ENCODE measurements around the gene CELA3A. TPM values are rescaled to one million over a fixed set of nuclear protein-coding genes. Genes with fewer than 3 reads are reported as not detected.
A peak's percentile ranks its signal among the peaks of the same experiment; 100 is the strongest.

Gene CELA3A
- total and polyA plus RNA-seq, 2 of the 8 experiments (the other 6 are each of a cell fraction or from before 2014, with no cell fraction given) = not detected

- POLR2A ChIA-PET (ENCODE audit: partially characterized antibody) = no interaction called here
- 53% methylated on average over 3 of the region's 3 CpGs; no CpG with 5 or more reads in 1 of the 2 experiments for WGBS, 2 experiments (ENCODE audit: extremely low coverage in 1 of 2, insufficient coverage in 1 of 2, insufficient read length in 1 of 2, insufficient replicate concordance in 2 of 2, low coverage in 1 of 2, low lambda C conversion rate in 2 of 2, missing lambda C conversion rate in 1 of 2)
- H2BK120ac ChIP-seq (replicated peaks; ENCODE audit: low read depth, low read length) = no peak overlapping the region
These were observed 43.4 kb downstream of the CELA3A start for GRCh38 chr1:22044690-22045420.

More at GRCh38 chr1:22044690-22045420, 43.4 kb downstream of the CELA3A start:
- Histone ChIP-seq H3K18ac (ENCODE audit: extremely low read depth, low read length) (no peak overlapping the region), H3K4me1 (replicated peaks in 1 of 4; ENCODE audit: control insufficient read depth in 3 of 4, insufficient read depth in 4 of 4, low read length in 3 of 4) (peaks cover 0 to 11% (median 6%) of the 10 kb centered on the region in 4 experiments; a peak in 5 of 7 replicates), H3K36me3 (ENCODE audit: control insufficient read depth in 2 of 4, insufficient read depth in 4 of 4, low read length in 3 of 4) (no peaks in the 10 kb centered on the region), H3K4ac (replicated peaks; ENCODE audit: insufficient read length, low read depth, low read length) (no peak overlapping the region), H3K4me2 (ENCODE audit: insufficient read depth in 1 of 2, low read depth in 2 of 2, low read length in 2 of 2) (0 out of 4 replicates have a peak overlapping the region, but pooled peaks of 1 of the 2 experiments have one; percentile 14), H2AK5ac (ENCODE audit: low read depth, low read length) (no peak overlapping the region), H3K27ac (ENCODE audit: low read depth, low read length) (no peak overlapping the region), H3K9me3 (ENCODE audit: insufficient read depth in 2 of 2, low read depth in 1 of 2, low read length in 1 of 2) (no peaks in the 10 kb centered on the region), H4K8ac (ENCODE audit: extremely low read depth, insufficient read depth, low read length) (no peak overlapping the region), H3K14ac (ENCODE audit: insufficient read length) (no peak overlapping the region), H2BK20ac (ENCODE audit: low read length) (peak overlapping the region; percentile 90), H3K27me3 (replicated peaks in 1 of 4; ENCODE audit: control insufficient read depth in 3 of 4, extremely low read depth in 1 of 4, insufficient read depth in 3 of 4, low read length in 3 of 4) (no peaks in the 10 kb centered on the region), H3K79me1 (ENCODE audit: low read depth, low read length) (no peaks in the 10 kb centered on the region), H3K4me3 (ENCODE audit: extremely low read depth in 1 of 4, insufficient read depth in 2 of 4, low read depth in 3 of 4, low read length in 4 of 4) (no peak overlapping the region), H3K9ac (replicated peaks in 1 of 4; ENCODE audit: extremely low read depth in 1 of 4, low read depth in 3 of 4, low read length in 3 of 4) (no peak overlapping the region), H3K23ac (ENCODE audit: insufficient read length) (no peak overlapping the region), H4K20me1 (replicated peaks in 1 of 2; ENCODE audit: control insufficient read depth in 1 of 2, insufficient read depth in 2 of 2, low read length in 2 of 2) (no peaks in the 10 kb centered on the region), H2BK15ac (ENCODE audit: low read length) (no peak overlapping the region), H3K23me2 (ENCODE audit: low read depth, low read length) (no peaks in the 10 kb centered on the region), H2BK5ac (ENCODE audit: low read depth, low read length) (no peak overlapping the region), H4K91ac (replicated peaks; ENCODE audit: insufficient read length, low read length) (peak overlapping the region; percentile 11), H3K79me2 (ENCODE audit: control insufficient read depth in 1 of 2, insufficient read depth in 2 of 2, low read length in 2 of 2) (no peaks in the 10 kb centered on the region), H2BK12ac (ENCODE audit: low read depth, low read length) (0 out of 2 replicates have a peak overlapping the region, but pooled peaks have one; percentile 84), H3K56ac (replicated peaks; ENCODE audit: insufficient read length, low read depth, low read length) (no peak overlapping the region), H4K5ac (ENCODE audit: insufficient read length, low read depth, low read length) (no peak overlapping the region), H2AFZ (ENCODE audit: low read length) (no peak overlapping the region)
- CTCF ChIA-PET (ENCODE audit: partially characterized antibody) = interaction anchor here (0.7 to 2.2 kb wide), 2 partner anchors 21 to 176 kb away, joined by 3 to 7 read pairs; no protein-coding TSS in a partner anchor
- FAIRE-seq (no peak), DNase-seq (ENCODE audit: low read depth in 1 of 2, low spot score in 2 of 2) (no peak)
